Measurements from ENCODE around the gene KLF5. TPM values are rescaled to one million over a fixed set of nuclear protein-coding genes. Genes with fewer than 3 reads are reported as not detected.

The KLF5 gene
- 7.0 TPM for polyA plus RNA-seq (2013, experiment 1 of 2)
- 8.5 TPM for polyA plus RNA-seq (2013, experiment 2 of 2)

DNA sequence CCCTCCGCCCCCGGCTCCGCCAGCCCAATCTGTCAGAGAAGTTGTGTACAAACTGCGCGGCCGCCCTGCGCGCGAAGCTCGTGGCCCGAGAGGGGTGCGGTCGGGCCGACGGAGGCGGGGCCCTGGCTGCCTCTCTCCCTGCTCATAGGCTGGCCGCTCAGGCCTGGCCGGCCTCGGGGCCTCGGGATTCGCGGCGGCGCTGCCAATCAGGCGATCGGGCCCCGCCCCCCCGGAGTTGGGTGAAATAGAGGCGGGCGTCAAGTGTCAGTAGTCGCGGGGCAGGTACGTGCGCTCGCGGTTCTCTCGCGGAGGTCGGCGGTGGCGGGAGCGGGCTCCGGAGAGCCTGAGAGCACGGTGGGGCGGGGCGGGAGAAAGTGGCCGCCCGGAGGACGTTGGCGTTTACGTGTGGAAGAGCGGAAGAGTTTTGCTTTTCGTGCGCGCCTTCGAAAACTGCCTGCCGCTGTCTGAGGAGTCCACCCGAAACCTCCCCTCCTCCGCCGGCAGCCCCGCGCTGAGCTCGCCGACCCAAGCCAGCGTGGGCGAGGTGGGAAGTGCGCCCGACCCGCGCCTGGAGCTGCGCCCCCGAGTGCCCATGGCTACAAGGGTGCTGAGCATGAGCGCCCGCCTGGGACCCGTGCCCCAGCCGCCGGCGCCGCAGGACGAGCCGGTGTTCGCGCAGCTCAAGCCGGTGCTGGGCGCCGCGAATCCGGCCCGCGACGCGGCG, at the start of gene KLF5:
Gene KLF5, plus strand, starts transcription at position 270 of the 724 bp plus-strand sequence. Its CDS starts 323 bp downstream, at position 593.
- H3K36me3 ChIP-seq (ENCODE audit: control insufficient read depth, insufficient read depth, low read length): peaks cover 15% of the 10 kb centered on the region
- peak within 1 kb of the TSS; percentile 70 for H3K4me3 ChIP-seq (ENCODE audit: extremely low read depth, insufficient read depth, low read length, poor library complexity, severe bottlenecking)
- peak within 1 kb of the TSS; percentile 30 for H3K27ac ChIP-seq (ENCODE audit: low read depth, low read length, severe bottlenecking)
- peaks cover 21% of the 10 kb centered on the region for H3K4me1 ChIP-seq (ENCODE audit: control insufficient read depth, insufficient read depth, low read length, poor library complexity, severe bottlenecking)
- no peaks in the 10 kb centered on the region for H3K9me3 ChIP-seq (ENCODE audit: control insufficient read depth, low read length)
- 0% methylated on average over 57 to 63 of the region's 93 CpGs for WGBS, 2 experiments (ENCODE audit: insufficient coverage in 2 of 2)

DNA sequence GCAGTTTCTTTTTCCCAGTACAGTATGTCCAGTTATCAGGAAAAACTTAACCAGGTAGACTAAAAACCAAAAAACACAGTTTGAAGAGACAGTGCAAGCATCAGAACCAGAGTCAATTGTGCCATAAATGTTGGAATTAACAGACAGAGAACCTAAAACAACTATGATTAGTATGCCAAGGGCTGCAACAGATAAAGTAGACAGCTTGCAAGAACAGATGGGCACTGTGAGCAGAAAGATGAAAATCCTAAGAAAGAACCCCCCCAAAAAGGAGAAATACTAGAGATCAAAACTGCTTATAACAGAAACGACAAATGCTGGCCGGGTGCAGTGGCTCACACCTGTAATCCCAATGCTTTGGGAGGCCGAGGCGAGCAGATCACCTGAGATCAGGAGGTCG, 47.1 kb upstream of the KLF5 start:
- WGBS, 2 experiments (ENCODE audit: insufficient coverage in 2 of 2): 69 to 90% methylated on average over 4 of the region's 5 CpGs
- H3K4me1 ChIP-seq (ENCODE audit: control insufficient read depth, insufficient read depth, low read length, poor library complexity, severe bottlenecking): no peaks in the 10 kb centered on the region
- no peak overlapping the region for H3K4me3 ChIP-seq (ENCODE audit: extremely low read depth, insufficient read depth, low read length, poor library complexity, severe bottlenecking)
- H3K36me3 ChIP-seq (ENCODE audit: control insufficient read depth, insufficient read depth, low read length): peaks cover 16% of the 10 kb centered on the region
- no peaks in the 10 kb centered on the region for H3K9me3 ChIP-seq (ENCODE audit: control insufficient read depth, low read length)
- no peak overlapping the region for H3K27ac ChIP-seq (ENCODE audit: low read depth, low read length, severe bottlenecking)

DNA sequence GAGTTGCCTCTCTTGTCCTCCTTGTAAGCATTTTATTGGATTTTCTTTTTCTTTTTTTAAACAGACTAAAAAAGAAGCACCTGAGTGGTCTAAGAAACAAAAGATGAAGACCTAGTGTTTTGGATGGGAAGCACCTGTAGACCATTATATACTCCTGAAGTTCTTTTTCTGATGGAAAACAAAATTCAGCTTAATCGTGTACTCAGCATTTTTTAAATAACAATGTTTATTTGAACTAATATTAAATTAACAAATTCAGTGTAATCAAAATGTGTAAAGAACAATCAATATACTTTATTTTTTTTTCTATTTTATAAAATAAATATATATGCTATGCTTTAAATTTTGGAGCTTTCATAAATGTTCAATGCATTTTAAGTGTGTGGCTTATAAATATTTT, 43.0 kb upstream of the KLF5 start:
- Histone ChIP-seq H3K27ac (ENCODE audit: low read depth, low read length, severe bottlenecking) (no peak overlapping the region), H3K9me3 (ENCODE audit: control insufficient read depth, low read length) (no peaks in the 10 kb centered on the region), H3K4me3 (ENCODE audit: extremely low read depth, insufficient read depth, low read length, poor library complexity, severe bottlenecking) (no peak overlapping the region), H3K36me3 (ENCODE audit: control insufficient read depth, insufficient read depth, low read length) (peaks cover 9% of the 10 kb centered on the region), H3K4me1 (ENCODE audit: control insufficient read depth, insufficient read depth, low read length, poor library complexity, severe bottlenecking) (peaks cover 3% of the 10 kb centered on the region)
- WGBS, 2 experiments (ENCODE audit: insufficient coverage in 2 of 2): no CpG with 5 or more reads among the region's 1 CpG

DNA sequence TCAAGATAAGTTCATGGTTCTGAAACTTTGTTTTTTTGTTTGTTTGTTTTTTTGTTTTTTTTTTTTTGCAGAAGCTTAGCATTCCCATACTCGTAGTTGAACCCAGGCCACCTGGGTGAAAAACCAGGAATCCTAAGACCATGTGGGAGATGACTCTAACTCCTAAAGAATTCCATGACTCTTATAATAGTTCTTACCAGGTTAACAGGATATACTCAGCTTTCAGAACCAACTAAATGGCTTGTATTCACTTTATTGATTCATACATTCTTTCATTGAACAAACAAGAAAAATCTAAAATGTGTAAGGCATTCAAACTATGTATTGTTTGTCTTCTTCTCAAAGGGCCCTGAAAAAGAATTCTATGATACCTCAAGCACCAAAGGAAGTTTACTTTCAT, 40.5 kb upstream of the KLF5 start:
- Histone ChIP-seq H3K27ac (ENCODE audit: low read depth, low read length, severe bottlenecking) (no peak overlapping the region), H3K9me3 (ENCODE audit: control insufficient read depth, low read length) (no peaks in the 10 kb centered on the region), H3K4me1 (ENCODE audit: control insufficient read depth, insufficient read depth, low read length, poor library complexity, severe bottlenecking) (peaks cover 3% of the 10 kb centered on the region), H3K36me3 (ENCODE audit: control insufficient read depth, insufficient read depth, low read length) (no peaks in the 10 kb centered on the region), H3K4me3 (ENCODE audit: extremely low read depth, insufficient read depth, low read length, poor library complexity, severe bottlenecking) (no peak overlapping the region)
- WGBS, 2 experiments (ENCODE audit: insufficient coverage in 2 of 2): no CpG with 5 or more reads among the region's 1 CpG

DNA sequence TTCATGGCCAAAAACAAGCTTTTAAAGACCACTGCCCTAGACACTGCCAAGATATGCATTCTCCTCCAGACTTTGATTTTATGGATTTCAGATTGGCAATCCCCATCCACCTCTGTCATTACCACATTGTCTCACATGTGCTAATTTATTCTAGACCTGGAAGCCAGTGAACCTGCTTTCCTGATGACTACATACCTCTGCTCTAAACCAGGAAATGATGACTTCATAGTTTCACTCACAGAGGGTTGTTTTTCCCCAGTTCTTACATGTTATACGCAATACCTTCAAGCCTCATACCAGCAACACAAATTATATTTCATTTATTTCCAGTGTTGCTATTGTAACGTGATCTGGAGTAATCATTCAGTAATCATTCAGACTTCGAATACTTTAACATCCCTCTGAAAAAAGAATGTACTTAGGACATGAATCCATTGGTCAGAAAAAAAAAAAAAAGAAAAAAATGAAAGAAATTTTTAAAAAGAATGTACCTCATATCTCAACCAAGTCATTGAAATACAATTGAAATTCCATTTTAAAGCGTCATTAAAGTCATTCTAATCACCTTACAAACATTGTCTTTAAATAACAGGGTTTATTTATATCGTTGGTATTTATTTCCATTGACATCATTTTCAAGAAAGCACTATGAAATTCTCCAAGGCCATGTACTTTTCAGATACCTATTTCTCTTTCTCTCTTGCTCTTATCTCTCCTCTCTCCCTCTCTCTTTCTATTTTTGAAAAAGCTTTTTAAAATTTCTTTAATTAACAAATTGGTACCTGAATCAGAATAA, 33.4 kb upstream of the KLF5 start:
- H3K4me1 ChIP-seq (ENCODE audit: control insufficient read depth, insufficient read depth, low read length, poor library complexity, severe bottlenecking): no peaks in the 10 kb centered on the region
- no peaks in the 10 kb centered on the region for H3K36me3 ChIP-seq (ENCODE audit: control insufficient read depth, insufficient read depth, low read length)
- no peak overlapping the region for H3K27ac ChIP-seq (ENCODE audit: low read depth, low read length, severe bottlenecking)
- WGBS, 2 experiments (ENCODE audit: insufficient coverage in 2 of 2): 92 to 100% methylated on average over 1 to 2 of the region's 5 CpGs
- H3K4me3 ChIP-seq (ENCODE audit: extremely low read depth, insufficient read depth, low read length, poor library complexity, severe bottlenecking): no peak overlapping the region
- H3K9me3 ChIP-seq (ENCODE audit: control insufficient read depth, low read length): no peaks in the 10 kb centered on the region

DNA sequence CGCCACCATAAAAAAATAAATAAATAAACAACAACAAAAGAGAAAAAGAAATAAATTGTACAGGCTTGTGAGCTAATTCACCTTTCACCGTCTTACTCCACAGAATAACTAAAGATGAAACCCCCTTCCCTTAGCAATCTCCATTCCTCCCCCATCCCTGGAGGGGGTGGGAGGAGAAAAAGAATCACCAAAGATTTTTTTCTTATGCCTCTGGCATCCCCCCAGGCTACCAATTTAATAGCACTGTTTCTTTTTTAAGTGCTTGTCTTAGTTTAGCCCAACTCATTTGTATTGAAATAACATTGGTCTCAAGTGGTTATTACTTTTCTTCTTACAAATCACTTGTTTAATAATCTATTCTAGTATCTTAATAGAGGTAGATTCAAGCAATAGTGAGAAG, 23.9 kb upstream of the KLF5 start:
- Histone ChIP-seq H3K4me1 (ENCODE audit: control insufficient read depth, insufficient read depth, low read length, poor library complexity, severe bottlenecking) (no peaks in the 10 kb centered on the region), H3K9me3 (ENCODE audit: control insufficient read depth, low read length) (no peaks in the 10 kb centered on the region), H3K27ac (ENCODE audit: low read depth, low read length, severe bottlenecking) (no peak overlapping the region), H3K4me3 (ENCODE audit: extremely low read depth, insufficient read depth, low read length, poor library complexity, severe bottlenecking) (no peak overlapping the region), H3K36me3 (ENCODE audit: control insufficient read depth, insufficient read depth, low read length) (no peaks in the 10 kb centered on the region)
- WGBS, 2 experiments (ENCODE audit: insufficient coverage in 2 of 2): no CpG with 5 or more reads among the region's 2 CpGs

DNA sequence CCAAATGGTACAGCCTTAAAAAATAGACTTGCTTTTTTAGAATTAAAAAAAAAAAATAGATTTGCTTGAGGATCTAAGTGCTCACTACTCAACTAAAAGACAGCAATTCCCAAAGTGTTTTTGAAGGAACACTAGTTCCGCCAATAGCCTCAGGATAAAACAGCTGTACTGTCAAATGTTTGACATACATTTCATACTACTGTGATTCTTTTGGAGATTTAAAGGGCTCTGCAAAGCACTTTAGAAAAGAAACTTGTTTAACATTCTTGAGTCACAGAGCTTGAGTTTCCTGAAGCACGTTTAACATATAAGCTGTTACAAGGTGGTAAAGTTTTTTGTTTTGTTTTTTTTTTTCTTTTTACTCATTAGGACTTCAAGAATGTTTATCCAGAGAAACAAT, 23.1 kb upstream of the KLF5 start:
- no peak overlapping the region for H3K4me3 ChIP-seq (ENCODE audit: extremely low read depth, insufficient read depth, low read length, poor library complexity, severe bottlenecking)
- H3K27ac ChIP-seq (ENCODE audit: low read depth, low read length, severe bottlenecking): no peak overlapping the region
- WGBS, 2 experiments (ENCODE audit: insufficient coverage in 2 of 2): no CpG with 5 or more reads among the region's 2 CpGs
- no peaks in the 10 kb centered on the region for H3K4me1 ChIP-seq (ENCODE audit: control insufficient read depth, insufficient read depth, low read length, poor library complexity, severe bottlenecking)
- H3K36me3 ChIP-seq (ENCODE audit: control insufficient read depth, insufficient read depth, low read length): no peaks in the 10 kb centered on the region
- H3K9me3 ChIP-seq (ENCODE audit: control insufficient read depth, low read length): no peaks in the 10 kb centered on the region

DNA sequence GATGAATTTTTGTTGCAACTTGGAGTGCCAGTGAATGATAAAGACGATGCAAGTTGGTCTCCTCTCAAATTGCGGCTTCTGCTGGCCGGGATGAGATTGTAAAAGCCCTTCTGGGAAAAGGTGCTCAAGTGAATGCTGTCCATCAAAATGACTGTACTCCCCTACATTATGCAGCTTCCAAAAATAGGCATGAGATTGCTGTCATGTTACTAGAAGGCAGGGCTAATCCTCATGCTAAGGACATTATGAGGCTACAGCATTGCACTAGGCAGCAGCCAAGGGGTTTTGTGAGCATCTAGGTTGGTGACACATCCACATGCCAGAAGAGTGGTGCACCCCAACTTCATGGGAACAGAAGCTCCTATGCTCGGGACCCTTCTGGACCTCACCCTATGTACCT, 22.2 kb upstream of the KLF5 start:
- 96 to 100% methylated on average over 3 of the region's 4 CpGs for WGBS, 2 experiments (ENCODE audit: insufficient coverage in 2 of 2)
- Histone ChIP-seq H3K36me3 (ENCODE audit: control insufficient read depth, insufficient read depth, low read length) (no peaks in the 10 kb centered on the region), H3K4me3 (ENCODE audit: extremely low read depth, insufficient read depth, low read length, poor library complexity, severe bottlenecking) (no peak overlapping the region), H3K27ac (ENCODE audit: low read depth, low read length, severe bottlenecking) (no peak overlapping the region), H3K4me1 (ENCODE audit: control insufficient read depth, insufficient read depth, low read length, poor library complexity, severe bottlenecking) (no peaks in the 10 kb centered on the region), H3K9me3 (ENCODE audit: control insufficient read depth, low read length) (no peaks in the 10 kb centered on the region)

DNA sequence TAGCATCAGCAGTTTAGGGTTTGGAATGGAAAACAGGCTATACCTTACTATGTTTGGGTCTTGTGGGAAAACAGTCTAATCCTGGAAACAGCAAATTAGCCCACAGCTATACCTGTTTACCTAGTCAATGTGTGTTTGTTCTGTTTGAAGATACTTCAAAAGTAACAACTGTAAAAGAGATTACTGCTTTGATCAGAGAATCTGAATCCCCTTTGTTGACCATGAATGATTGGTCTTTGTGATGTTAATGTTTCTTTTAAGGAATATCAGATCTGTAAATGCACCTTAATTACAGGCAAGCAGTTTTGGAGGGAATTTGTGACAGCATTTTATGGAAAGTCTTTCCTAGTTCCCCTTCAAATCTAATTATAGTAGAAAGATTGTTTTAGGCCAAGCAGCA, 20.7 kb upstream of the KLF5 start:
- no peak overlapping the region for H3K4me3 ChIP-seq (ENCODE audit: extremely low read depth, insufficient read depth, low read length, poor library complexity, severe bottlenecking)
- no peaks in the 10 kb centered on the region for H3K9me3 ChIP-seq (ENCODE audit: control insufficient read depth, low read length)
- no peak overlapping the region for H3K27ac ChIP-seq (ENCODE audit: low read depth, low read length, severe bottlenecking)
- no peaks in the 10 kb centered on the region for H3K36me3 ChIP-seq (ENCODE audit: control insufficient read depth, insufficient read depth, low read length)
- H3K4me1 ChIP-seq (ENCODE audit: control insufficient read depth, insufficient read depth, low read length, poor library complexity, severe bottlenecking): no peaks in the 10 kb centered on the region

DNA sequence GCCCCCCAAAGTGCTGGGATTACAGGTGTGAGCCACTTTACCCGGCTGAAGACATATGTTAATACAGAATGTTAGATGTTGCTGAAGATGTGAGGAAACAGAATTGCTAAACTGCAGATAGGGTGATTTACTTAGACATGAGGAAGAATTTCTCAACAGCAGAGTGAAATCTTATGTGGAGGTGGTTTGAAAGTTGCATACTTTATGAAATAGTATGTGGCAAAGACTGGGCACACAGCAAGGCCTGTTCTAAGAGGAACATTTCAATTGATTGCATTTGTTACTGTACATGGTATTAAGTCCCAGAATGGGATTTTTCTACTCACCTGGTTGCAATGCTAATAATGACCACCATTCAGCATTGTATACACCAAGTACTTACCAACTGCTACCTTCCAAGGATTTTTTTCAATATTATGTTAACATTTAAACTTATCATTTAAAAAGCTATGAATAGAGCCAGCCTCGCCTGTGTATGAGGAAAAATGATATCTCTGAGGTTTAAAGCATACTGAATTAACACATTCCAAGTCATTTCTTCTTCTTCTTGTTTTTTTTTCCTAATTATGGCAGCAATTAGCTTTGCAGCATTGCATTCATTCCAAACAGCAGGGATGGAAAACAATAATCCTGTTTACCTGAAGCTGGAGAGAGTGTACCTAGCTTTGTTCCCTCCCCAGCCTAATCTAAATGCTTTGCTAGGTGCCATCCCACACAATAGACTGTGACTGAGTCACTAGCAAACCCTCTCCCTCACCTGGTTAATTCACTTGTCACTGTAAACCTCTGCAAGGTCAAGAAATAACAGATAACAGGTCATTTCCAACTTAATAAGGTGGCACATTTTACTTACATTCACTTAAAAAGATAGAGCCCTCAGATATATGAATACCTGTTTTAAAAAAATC, 19.4 kb upstream of the KLF5 start:
- no peak overlapping the region for H3K27ac ChIP-seq (ENCODE audit: low read depth, low read length, severe bottlenecking)
- H3K4me3 ChIP-seq (ENCODE audit: extremely low read depth, insufficient read depth, low read length, poor library complexity, severe bottlenecking): no peak overlapping the region
- no peaks in the 10 kb centered on the region for H3K4me1 ChIP-seq (ENCODE audit: control insufficient read depth, insufficient read depth, low read length, poor library complexity, severe bottlenecking)
- H3K9me3 ChIP-seq (ENCODE audit: control insufficient read depth, low read length): no peaks in the 10 kb centered on the region
- WGBS, 2 experiments (ENCODE audit: insufficient coverage in 2 of 2): 56 to 67% methylated on average over 1 of the region's 2 CpGs
- no peaks in the 10 kb centered on the region for H3K36me3 ChIP-seq (ENCODE audit: control insufficient read depth, insufficient read depth, low read length)
